DMS53 treated with DMSO at 0.1 percent for 48 hours (cell line): ENCODE data around the gene MRPL55.

Experiments
- DNase-seq: peaks from one replicate; lab custom pipeline; 2025; ENCODE audit not compliant: unreplicated experiment; lab: John Stamatoyannopoulos, UW

Gene MRPL55

DNA sequence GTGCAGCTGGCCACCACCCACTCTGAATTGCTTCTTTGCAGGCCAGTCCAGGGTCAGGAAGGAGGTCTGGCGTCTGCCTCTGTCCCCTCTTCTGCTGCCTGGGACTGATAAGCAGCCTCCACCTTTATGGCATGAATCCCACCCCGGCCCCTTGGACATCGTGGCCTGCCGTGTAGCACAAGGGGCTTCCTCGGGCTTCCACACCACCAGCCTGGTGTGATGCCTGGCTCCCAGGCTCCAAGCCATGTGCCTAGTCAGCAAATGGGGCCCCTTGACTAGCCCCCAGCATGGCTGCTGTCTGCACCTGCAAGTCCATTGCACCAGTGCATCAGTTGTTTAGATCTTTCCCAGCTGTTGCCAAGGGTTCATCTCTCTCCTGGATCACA is 36.4 kb downstream of the MRPL55 start:
- DNase-seq = no peak

DNA sequence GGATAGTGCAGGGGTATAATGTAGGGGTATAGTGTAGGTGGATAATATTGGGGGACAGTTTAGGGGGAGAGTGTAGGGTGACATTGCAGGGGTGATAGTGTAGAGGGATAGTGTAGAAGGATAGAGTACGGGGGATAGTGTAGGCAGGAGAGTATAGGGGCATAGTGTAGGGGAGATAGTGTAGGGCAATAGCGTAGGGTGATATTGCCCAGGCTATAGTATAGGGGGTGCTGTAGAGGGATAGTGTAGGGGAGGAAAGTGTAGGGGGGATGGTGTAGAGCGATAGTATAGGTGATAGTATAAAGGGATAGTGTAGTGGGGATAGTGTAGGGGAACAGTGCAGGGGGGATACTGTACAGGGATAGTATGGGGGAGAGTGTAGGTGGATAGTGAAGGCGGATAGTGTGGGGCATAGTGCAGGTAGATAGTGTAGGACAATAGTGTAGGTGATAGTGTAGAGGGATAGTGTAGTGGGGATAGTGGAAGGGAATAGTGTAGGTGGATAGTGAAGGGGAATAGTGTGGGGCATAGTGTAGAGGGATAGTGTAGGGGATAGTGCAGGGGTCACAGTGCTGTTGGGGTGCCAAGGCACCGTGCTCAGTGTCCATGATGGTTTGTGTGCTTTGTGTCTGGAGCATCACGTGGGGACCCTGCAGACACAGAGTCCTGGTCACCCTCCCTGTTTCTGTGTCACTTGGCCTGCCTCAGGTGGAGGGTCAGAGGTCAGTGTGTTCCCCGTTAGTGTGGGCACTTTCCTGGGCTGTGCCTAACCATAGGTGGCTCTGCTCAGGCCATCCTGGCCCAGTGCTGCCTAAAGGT is 37.1 kb downstream of the MRPL55 start:
- DNase-seq = no peak

DNA sequence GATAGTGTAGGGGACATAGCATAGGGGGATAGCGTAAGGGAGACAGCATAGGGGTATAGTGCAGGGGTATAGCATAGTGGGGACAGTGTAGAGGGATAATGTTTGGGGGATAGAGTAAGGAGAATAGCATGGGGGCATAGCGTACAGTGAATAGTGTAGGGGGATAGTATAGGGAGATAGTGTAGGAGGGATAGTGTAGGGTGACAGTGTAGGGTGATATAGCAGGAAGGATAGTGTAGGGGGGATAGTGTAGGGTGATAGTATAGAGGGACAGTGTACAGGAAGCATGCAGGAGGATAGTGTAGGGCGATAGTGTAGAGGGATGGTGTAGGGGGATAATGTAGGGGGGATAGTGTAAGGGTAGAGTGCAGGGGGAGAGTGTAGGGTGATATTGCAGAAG is 38.2 kb downstream of the MRPL55 start:
- DNase-seq = no peak

DNA sequence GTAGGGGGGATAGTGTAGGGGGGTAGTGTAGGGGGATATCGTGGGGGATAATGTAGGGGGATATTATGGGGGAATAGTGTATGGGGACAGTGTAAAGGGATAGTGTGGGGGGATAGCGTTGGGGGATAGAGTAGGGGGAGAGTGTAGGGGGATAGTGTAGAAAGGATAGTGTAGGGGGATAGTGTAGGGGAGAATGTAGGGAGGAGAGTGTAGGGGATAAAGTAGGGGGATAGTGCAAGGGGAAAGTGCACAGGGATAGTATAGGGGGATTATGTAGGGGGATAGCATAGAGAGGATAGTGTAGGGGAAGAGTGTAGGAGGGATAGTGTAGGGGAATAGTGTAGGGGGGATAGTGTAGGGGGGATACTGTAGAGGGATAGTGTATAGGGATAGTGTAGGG is 38.9 kb downstream of the MRPL55 start:
- no peak for DNase-seq

DNA sequence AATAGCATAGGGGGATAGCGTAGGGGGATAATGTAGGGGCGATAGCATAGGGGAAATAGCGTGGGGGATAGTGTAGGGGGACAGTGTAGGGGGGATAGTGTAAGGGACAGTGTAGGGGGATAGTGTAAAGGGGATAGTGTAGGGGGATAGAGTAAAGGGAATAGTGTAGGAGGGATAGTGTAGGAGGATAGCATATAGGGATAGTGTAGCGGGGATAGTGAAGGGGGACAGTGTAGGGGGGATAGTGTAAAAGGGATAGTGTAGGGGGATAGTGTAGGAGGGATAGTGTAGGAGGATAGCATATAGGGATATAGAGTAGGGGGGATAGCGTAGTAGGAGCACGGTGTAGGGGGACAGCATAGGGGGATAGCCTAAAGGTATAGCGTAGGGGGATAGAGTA is 40.7 kb downstream of the MRPL55 start:
- DNase-seq = no peak

DNA sequence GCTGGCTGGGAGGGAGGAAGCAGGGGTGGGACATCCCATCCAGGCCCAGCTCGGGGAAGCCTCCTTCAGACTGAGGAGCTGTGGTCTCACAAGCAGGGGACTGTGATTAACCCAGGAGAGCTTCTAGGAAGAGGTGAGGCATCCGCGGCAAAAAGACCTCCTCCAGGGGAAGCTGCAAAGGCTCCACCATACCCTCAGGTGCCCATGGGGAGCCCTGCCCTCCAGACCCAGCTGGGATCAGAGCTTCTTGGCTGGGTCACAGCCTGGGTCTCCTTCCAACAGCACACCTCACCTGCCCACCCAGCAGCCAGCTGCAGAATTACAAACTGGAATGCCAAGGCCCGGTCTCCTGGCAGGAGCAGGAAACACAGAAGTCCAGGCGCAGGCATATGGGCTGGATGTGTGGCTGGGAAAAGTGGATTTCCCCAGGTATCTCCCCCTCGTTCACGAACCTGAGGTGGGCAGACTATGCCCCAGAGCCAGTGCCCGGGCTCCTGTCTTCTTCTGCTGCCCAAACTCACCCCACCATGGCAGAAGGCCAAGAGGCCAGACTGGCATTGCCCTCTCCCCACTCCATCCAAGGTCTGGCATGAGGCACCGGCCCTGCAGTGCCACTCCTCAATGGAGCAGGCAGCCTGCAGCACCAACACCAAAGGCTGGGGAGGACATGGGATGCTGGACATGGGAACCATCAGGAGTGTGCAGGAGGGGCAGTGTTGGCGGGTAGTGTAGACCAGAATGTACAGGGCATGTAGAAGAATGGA is 42.0 kb downstream of the MRPL55 start:
- no peak for DNase-seq

DNA sequence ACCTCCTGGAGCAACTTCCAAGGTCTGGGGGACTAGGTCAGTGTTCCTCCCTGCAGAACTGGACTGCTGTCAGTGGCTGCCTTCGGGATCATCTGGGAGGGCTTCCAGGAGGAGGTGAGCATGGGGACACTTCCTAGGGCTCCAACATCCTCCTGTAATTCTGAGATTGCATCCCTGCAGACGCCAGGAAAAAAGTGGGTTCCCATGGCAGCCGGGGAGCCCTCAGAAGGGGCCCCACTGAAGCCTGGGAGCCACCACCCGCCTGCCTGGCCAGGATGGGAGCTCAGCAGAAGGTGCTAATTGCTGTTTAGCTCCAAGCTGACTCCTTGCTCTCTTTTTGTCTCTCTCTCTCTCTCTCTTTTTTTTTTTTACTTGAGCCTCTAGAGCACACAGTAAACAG is 42.7 kb downstream of the MRPL55 start:
- DNase-seq = no peak

DNA sequence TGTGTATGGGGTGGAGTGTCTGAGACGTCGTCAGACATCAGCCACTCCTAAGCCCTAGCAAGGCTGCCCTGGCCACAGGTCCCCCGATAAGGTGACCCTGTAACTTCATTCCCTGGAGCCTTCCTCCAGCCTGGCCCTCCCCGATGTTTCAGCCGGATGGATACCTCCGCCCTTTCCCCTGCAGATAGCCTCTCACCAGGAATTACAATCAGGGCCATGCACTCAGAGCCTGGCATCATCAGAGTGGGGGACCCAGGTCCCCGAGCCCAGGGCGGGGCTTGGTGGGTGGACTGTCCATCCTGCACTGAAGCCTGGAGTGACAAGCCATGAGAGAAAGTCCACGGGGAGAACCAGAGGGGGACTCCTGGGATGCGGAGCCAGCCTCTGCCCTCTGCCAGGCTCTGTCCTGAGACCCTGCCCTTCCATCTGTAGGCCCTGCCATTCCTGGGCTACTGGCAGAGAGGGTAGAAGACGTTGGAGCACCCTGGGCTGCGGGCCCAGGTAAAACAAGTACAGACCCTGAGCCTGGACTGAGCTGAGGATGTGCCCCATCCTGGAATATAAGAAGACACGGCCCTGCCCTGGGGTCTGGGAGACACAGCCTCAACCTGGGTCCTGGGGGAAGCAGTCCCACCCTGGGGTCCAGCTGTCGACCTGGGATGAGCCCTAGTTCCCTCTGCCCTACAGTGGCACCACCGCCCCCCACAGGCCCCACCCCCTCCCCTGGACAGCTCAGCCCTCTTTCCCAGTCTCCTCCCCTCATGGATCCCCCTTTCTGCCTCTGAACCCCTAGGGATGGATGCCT is 43.4 kb downstream of the MRPL55 start:
- DNase-seq = no peak

DNA sequence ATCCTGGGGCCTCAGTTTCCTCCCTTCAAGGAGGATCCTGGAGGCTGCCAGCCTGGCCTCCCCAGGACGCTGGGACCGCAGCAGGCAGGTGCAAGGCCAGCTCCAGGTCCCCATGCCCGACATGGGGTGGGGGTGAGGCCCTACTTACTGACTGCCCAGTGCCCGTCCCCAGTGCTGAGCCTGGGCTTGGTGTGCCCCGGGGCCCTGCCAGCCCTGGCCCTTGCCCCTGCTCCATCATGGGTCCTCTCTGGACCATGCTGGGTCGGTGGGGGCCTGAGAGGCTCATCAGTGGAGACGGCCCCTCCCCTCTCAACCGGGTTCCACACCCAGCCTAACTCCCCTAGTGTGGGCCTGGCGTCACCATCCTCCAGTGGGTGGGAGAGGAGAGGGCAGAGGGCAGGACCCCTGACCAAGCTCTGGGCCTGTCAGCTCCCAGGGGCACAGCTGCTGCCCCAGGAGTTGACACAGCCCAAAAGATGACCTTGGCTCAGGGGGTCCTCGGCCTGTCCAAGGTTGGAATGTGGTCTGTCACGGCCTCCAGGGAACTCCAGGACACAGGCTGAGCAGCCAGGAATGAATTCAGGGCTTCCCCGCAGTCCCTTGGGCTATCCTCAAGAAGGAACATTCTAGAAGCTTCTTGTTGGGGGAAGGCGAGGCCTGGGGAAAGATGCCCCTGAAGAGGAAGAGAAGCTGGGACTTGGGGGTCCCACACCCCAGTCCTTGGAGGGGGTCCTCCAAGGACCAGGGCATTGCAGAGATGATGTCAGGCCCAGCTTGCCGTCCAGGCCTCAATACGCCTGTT is 44.2 kb downstream of the MRPL55 start:
- no peak for DNase-seq

DNA sequence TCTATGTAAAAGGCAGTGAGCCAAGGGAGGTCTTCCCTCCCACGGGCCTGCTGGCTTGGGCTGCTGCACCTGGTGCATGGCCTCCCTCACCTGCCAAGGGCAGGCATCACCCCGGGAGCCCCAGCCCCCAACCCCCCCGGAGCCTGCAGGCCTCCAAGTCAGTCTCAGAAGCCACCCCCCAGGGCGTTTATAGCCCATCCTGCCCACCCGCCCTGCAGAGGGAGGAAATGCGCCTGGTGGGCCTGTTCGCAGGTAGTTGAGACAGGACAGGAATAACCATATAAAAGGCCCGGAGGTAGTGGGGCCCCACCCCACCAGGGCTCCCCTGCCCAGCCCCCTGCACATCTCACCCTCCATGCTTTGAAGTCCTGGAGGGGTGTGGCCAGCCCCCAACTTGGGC is 44.8 kb downstream of the MRPL55 start:
- DNase-seq = no peak

DNA sequence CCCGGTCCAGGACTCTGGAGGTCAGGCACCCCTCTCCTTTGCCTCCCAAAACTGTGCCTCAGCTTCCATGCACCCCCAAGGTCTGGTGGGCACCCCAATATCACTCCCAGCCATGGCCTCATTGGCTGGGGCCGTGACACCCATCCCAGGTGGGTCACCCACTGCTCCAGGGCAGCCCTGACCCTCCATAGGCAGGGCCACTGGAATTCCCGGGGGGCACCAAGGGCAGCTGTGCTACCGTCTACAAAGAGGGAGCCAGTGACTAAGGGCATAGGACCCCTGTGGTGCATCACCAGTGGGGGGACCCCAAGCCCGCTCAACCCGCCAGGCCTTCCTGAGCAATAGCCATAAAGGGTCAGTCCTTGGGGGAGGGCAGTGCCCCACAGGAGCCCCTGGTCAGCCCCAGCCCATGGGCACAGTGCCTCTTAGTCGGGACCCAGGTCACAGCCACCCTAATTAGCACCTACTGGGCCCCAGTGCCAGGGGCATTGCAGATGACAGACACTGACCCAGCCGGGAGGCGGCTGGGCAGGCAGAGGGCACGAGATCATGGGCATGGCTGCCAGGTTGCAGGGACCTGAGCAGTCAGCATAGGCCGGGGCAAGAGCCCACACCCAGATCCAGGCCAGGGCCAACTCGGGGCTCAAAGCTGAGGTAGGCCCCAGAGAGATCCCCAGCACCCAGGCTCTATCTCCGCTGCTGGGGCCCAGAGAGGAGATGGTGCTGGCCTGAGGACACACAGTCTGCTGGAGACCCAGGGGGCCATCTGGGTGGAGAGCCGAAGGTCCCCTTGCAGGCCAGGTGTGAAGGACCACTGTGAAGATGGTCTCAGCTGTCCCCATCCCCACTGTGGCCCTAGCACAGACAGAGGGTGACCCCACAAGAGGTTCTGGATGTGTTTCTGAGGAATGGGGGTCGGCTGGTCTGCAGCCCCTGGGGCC is 45.6 kb downstream of the MRPL55 start:
- no peak for DNase-seq

DNA sequence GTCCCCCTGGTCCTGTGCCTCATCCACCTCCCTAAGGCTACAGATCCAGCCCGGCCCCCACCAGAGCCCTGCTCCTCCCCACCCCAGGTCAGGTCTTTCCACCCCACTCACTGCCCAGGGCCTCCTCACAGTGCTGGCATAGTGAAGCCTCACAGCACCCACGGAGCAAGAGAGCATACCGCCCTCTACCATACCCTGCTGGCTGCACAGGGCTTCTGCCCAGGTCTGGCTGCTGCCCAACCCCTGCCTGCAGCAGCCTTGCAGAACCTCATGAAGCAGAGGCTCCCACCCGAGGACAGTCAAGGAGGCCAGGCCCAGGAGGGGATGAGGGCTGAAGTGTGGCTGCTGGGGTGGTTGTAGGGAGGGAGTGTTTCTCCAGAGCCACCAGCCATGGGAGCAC is 46.3 kb downstream of the MRPL55 start:
- DNase-seq = no peak

DNA sequence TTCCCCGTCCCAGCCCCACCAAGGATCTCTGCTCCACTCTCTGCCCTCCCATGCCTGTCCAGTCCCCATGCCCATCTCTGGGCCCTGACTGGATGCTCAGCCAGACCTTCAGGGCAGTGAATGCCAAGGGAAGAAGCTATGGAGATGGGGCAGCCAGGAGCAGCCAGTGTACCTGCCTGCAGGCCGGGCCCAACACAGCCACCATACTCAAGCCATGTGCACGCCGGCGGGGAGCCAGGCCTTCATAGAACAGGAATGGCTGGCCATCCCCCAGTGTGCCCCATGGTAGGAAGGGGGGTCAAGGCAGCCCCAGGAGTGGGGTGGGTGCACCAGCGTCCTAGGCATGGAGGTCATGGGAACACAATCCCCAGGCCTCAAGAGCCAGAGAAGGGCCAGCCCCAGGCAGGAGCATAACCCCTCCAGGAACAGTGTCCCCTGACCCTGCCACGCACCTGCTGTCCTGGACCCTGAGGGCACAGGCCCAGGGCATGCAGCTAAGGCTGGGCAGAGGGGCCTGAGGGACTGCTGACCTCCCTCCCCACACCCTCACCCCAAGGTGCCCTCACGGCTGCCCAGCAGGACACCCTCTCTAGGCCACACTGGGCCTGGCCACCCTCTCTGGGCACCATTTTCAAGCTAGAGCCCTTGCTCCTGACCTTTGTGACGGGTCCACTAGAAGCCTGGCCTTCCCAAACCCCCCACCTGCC is 46.9 kb downstream of the MRPL55 start:
- no peak for DNase-seq

DNA sequence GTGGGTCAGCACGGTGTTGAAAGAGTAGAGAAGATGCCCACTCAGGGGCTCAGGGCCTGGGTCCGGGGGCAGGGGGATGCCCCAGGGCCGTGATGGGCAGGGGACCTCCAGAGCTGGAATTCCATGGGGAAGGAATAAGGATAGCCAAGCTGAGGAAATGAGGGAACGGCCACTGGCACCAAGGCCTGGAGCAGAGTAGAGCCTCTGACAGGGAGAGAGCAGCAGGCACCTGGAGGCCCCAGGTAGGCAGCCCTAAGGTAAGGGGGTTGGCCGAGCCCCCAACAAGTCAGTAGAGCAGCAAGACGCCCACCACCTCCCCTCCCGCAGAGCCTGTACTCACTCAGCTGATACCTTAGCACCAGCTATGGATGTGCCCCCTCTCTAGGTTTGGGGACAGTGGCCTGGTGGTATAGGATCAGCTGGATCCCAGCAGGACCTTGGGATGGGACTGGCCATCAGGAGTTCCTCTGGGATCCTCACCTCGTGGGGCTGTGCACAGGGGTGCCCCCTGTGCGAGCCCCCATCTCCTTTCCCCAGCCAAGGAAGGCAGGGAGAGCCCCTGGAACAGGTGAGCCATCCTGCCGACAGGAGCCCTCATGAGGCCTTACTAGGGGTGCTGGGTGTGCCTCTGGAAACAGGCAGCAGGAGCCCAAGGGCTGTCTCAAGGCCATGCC is 47.6 kb downstream of the MRPL55 start:
- DNase-seq = no peak

DNA sequence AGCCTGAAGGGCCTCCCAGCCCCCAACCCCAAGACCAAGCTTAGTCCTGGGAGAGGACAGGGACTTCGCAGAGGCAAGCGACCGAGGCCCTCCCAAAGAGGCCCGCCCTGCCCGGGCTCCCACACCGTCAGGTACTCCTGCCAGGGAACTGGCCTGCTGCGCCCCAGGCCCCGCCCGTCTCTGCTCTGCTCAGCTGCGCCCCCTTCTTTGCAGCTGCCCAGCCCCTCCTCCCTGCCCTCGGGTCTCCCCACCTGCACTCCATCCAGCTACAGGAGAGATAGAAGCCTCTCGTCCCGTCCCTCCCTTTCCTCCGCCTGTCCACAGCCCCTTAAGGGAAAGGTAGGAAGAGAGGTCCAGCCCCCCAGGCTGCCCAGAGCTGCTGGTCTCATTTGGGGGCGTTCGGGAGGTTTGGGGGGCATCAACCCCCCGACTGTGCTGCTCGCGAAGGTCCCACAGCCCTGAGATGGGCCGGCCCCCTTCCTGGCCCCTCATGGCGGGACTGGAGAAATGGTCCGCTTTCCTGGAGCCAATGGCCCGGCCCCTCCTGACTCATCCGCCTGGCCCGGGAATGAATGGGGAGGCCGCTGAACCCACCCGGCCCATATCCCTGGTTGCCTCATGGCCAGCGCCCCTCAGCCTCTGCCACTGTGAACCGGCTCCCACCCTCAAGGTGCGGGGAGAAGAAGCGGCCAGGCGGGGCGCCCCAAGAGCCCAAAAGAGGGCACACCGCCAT is 48.5 kb downstream of the MRPL55 start:
- DNase-seq = no peak

DNA sequence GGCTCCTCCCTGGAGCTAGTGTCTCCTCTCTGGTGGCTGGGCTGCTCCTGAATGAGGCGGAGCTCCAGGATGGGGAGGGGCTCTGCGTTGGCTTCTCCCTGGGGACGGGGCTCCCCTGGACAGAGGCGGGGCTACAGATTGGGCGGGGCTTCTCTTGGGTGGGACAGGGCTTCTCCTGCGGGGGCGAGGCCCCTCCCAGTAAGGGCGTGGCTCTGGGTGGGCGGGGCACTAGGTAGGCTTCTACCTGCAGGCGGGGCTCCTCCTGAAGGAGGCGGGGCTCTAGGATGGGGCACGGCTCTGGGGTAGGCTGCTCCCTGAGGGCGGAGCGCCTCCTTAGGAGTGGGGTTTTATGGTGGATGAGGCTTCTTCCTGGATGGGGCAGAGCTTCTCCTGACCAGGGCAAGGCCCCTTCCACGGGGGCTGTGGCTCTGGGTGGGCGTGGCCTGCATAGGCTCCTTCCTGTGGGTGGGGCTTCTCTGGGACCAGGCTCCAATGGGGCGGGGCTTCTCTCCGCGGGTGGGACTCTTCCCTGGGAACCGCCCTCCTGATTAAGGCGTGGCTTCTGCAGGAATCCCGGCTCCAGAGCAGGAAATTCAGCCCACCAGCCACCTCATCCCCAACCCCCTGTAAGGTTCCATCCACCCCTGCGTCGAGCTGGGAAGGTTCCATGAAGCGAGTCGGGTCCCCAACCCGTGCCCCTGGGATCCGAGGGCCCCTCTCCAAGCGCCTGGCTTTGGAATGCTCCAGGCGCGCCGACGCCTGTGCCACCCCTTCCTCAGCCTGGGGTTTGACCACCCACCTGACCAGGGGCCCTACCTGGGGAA is 49.3 kb downstream of the MRPL55 start:
- peak; percentile 94 for DNase-seq
